Psoas muscle (tissue), 8 donors: Measurements from ENCODE around the gene CEP104. TPM values are rescaled to one million over a fixed set of nuclear protein-coding genes. Genes with fewer than 3 reads are reported as not detected.
A peak's percentile ranks its signal among the peaks of the same experiment; 100 is the strongest.

Source experiments
- ATAC-seq, 4 donors: fragments of 200-7000 bp; cut with Tn5 transposase; one replicate each; pipeline ENCODE4 v1.9.1; 2020; ENCODE audit warnings: moderate library complexity in 3 of 4, mild to moderate bottlenecking in 2 of 4
- DNase-seq, 2 donors: peaks; one replicate each; pipeline ENCODE4 v3.0.0-alpha.2; 2020
- H3K27ac ChIP-seq: fragments of 200-600 bp; one replicate; pipeline ENCODE4 v1.8.0; 2022
- H3K27me3 ChIP-seq, 3 donors: fragments of 200-600 bp in 1 of 3; one replicate each; pipeline versions ENCODE4 v1.6.1 to v1.8.0; 2013 to 2022; ENCODE audit warnings: low read length in 2 of 3, mild to moderate bottlenecking in 2 of 3, moderate library complexity in 1 of 3; ENCODE audit not compliant: insufficient read depth in 3 of 3
- H3K36me3 ChIP-seq, 2 donors: fragments of 200-600 bp in 1 of 2; one replicate each; pipeline versions ENCODE4 v1.6.1 to v1.8.0; 2013 to 2022; ENCODE audit warnings: low read depth in 1 of 2, mild to moderate bottlenecking in 1 of 2, moderate library complexity in 1 of 2; ENCODE audit not compliant: insufficient read depth in 1 of 2
- H3K4me1 ChIP-seq: fragments of 200-600 bp; one replicate; pipeline ENCODE4 v1.8.0; 2022
- H3K4me3 ChIP-seq: fragments of 200-600 bp; one replicate; pipeline ENCODE4 v1.8.0; 2022; ENCODE audit warnings: mild to moderate bottlenecking
- H3K9me3 ChIP-seq: fragments of 200-600 bp; one replicate; pipeline ENCODE4 v1.8.0; 2022
- WGBS, 3 donors: extraction: QIAGEN DNeasy Blood & Tissue Kit; methylation state at CpG; one replicate each; pipeline versions ENCODE4 v1.1.6 to v1.1.7; 2013; 5-methylcytosine and 5-hydroxymethylcytosine counted together
- intact Hi-C, 2 donors: fragments of 100-400 bp; cut with DNase I; formaldehyde crosslinking; loops; one replicate each; pipeline versions ENCODE4 v1.11.0 to v1.14.2; 2022
- polyA plus RNA-seq, 3 donors: library from polyadenylated mRNA; stranded (reverse); fragments of 200-250 nt; gene quantifications; one replicate each; pipeline ENCODE4 v1.2.3, GENCODE V29; 2013
- total RNA-seq, 4 donors: library from RNA; stranded (reverse); fragmentation: NEBNext Ultra II Directional in 2 of 4; extraction: Animal tissue kit (Norgen Biotek cat#: 25700) in 2 of 4; gene quantifications; one replicate each; pipeline versions ENCODE4 v1.2.1 to v1.2.4, GENCODE V29; 2021 to 2023
- TF ChIP-seq, protein P1 (sequence below): fragments of 200-600 bp; IDR thresholded peaks from one replicate; pipeline ENCODE4 v1.8.0; 2022; ENCODE audit warnings: antibody characterized with exemption
- donor health status: healthy with polysubstance abuse.
- donor health status: DM: no; HTN: no; CAD: no; lungs with moderate emphysema.
- donor health status: Bipolar disorder and iron deficiency.
- donor health status: healthy.
- donor health status: DM: yes; HTN: yes; CAD: no.
- donor health status: DM: no; HTN: no; CAD: no.
- donor health status: DM: no; HTN: no; CAD: no.
- donor health status: DM: yes; HTN: yes; CAD: no.

Gene CEP104
- total and polyA plus RNA-seq, 7 donors, result 9.0 to 37.7 (median 31.3) TPM

DNA sequence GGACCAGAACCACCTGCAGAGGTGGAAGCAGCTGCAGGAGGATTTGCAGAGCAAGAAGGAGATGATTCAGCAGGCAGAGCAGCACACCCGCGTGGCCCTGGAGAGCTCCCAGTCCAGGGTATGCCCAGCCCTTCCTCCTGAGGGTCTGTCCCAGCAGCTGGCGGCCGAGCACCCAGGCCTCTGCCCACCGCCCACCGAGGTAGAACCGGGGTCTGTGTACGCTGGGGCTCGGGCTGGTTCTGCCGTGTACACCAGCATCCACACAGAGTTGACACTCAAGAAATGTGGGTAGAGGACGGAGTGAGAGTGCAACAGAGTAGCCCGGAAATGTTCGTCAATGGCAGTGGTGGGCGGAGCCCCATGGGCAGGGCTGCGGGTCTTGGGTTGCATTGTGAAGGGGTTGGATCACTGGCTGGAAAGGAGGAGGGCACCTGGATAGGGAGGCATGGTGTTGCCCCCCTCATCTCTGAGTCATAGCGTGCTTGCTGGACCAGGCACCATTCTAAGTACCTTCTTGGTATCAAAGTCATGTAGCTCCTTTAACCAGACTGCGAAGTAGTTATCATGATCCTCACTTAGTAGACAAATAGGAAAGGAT is 89.6 kb downstream of the CEP104 start:
- intact Hi-C loops, result no loop called here
- WGBS, 3 donors, result 82 to 85% (median 83%) methylated on average over 16 to 17 of the region's 17 CpGs
- no peaks in the 10 kb centered on the region for H3K36me3 ChIP-seq
- H3K4me3 ChIP-seq, result no peak overlapping the region
- H3K27ac ChIP-seq, result no peak overlapping the region
- no peak for DNase-seq
- no peak for ATAC-seq
- TF ChIP-seq, protein P1, sequence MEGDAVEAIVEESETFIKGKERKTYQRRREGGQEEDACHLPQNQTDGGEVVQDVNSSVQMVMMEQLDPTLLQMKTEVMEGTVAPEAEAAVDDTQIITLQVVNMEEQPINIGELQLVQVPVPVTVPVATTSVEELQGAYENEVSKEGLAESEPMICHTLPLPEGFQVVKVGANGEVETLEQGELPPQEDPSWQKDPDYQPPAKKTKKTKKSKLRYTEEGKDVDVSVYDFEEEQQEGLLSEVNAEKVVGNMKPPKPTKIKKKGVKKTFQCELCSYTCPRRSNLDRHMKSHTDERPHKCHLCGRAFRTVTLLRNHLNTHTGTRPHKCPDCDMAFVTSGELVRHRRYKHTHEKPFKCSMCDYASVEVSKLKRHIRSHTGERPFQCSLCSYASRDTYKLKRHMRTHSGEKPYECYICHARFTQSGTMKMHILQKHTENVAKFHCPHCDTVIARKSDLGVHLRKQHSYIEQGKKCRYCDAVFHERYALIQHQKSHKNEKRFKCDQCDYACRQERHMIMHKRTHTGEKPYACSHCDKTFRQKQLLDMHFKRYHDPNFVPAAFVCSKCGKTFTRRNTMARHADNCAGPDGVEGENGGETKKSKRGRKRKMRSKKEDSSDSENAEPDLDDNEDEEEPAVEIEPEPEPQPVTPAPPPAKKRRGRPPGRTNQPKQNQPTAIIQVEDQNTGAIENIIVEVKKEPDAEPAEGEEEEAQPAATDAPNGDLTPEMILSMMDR, result no peak
- peaks cover 0 to 3% (median 0%) of the 10 kb centered on the region in 3 donors for H3K27me3 ChIP-seq
- H3K4me1 ChIP-seq, result peaks cover 4% of the 10 kb centered on the region
- H3K9me3 ChIP-seq, result no peaks in the 10 kb centered on the region

DNA sequence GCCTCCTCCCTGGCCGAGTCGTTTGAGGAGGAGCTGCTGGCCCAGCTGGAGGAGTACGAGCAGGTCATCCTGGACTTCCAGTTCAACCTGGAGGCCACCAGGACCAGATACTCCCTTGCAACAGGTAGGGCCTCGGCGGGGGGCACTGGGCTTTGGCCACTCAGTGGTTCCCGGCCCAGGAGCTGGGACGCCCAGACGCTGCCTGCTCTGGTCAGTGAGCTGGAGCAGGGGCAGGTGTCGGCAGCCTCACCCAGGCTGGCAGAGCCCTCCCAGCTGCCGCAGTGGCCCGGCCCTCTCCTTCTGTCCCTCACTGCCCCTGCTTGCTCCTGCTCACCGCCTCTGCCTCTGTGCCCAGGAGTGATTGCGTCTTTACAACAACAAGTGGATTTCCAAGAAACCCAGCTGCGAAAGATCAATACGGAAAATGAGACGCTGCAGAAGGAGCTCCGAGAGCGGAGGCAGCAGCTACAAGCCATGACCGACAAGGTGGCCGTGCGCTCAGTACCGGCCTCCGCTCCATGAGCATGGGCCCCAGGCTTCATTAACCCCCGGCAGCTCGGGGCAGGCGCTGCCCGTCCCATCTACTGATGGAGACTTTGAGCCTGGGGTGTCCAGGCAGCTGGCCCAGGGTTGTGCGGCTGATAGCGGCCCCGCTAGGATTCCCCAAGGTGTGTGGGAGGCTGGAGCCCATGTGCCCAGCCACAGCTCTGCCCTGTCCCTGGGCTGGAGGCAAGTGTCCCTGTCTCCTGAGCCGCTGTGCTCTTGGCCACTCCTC is 93.5 kb downstream of the CEP104 start:
- Histone ChIP-seq H3K27me3 (peaks cover 0 to 3% (median 0%) of the 10 kb centered on the region in 3 donors), H3K4me1 (peaks cover 6% of the 10 kb centered on the region), H3K27ac (no peak overlapping the region), H3K4me3 (no peak overlapping the region), H3K36me3 (no peaks in the 10 kb centered on the region), H3K9me3 (no peaks in the 10 kb centered on the region)
- 68 to 72% (median 70%) methylated on average over 28 to 31 of the region's 31 CpGs for whole genome bisulfite sequencing, 3 donors
- intact Hi-C loops, result no loop called here
- DNase-seq (peak in 1 of 2 donors; percentile 36), ATAC-seq (no peak)
- TF ChIP-seq, protein P1, result no peak

DNA sequence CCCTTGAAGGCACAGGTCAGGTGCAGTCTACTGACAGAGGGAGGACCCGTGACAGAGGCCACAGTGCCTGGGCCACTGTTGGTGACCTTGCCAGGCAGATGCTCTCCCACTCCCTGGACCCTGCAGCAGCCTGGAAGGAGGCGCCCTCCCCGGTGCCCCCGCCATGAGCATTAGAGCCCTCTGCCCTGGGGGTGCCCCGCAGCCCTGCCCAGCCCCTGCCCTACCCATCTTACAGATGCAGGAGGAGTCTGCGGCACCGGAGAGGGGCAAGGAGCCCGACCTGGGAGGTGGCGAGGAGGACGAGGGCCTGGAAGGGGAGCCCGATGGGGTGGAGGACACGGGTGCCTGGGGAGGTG is 94.2 kb downstream of the CEP104 start:
- TF ChIP-seq, protein P1, result no peak
- H3K36me3 ChIP-seq, result no peaks in the 10 kb centered on the region
- no peak overlapping the region for H3K27ac ChIP-seq
- DNase-seq (no peak), ATAC-seq (no peak)
- WGBS, 3 donors, result 81 to 91% (median 81%) methylated on average over 12 of the region's 12 CpGs
- peaks cover 0 to 3% (median 0%) of the 10 kb centered on the region in 3 donors for H3K27me3 ChIP-seq
- no peak overlapping the region for H3K4me3 ChIP-seq
- peaks cover 6% of the 10 kb centered on the region for H3K4me1 ChIP-seq
- no peaks in the 10 kb centered on the region for H3K9me3 ChIP-seq
- intact Hi-C loops, result no loop called here

DNA sequence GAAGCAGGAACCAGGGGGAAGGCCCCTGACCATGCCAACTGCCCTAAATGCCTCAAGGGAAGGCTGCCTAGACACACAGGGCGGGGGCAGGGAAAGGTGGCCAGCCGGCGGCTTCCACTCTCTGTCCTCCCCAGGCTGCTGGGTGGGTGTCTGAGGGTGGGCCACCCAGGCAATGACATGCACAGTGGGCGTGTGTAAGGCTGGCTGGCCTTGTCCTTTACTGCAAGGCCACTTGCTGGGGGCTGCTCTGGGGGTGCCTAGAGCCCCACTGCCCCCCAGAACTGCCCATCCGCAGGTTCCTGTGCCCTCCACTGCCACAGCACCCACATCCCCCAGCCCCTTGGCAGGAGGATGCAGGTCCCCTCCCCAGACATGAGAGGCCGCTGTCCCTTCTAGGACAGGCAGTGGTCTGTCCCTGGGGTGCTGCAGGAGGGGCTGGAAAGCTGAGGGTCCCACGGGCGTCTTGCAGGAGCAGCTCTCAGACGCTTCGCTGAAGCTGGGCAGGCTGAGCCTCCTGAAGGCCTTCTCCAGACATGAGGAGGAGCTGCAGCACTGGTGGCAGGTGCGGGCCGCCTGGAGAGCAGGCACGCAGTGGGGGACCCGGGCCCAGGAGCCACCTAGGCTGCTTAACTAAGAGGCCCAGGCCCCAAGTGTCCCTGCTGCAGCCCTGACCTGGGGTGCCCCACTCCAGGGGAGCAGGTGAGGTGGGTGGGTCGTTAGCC is 94.7 kb downstream of the CEP104 start:
- intact Hi-C loops, result no loop called here
- TF ChIP-seq, protein P1, result no peak
- Histone ChIP-seq H3K4me3 (no peak overlapping the region), H3K27ac (no peak overlapping the region), H3K4me1 (peaks cover 6% of the 10 kb centered on the region), H3K27me3 (peaks cover 0 to 3% (median 0%) of the 10 kb centered on the region in 3 donors), H3K9me3 (no peaks in the 10 kb centered on the region), H3K36me3 (no peaks in the 10 kb centered on the region)
- 79 to 86% (median 81%) methylated on average over 15 of the region's 15 CpGs for WGBS, 3 donors
- DNase-seq, result peak in 1 of 2 donors; percentile 44
- ATAC-seq, result no peak

Other genes starting within 250 kb of the CEP104 start
- 1 to 10 TPM; 3.7 to 5.5 (median 4.5) TPM for gene MEGF6, start 245.7 kb downstream of the CEP104 start, total RNA-seq
- 1 to 10 TPM in 2 of 3 donors, under 1 TPM in 1; 0.67 to 2.4 (median 1.6) TPM for gene MEGF6, start 245.7 kb downstream of the CEP104 start, polyA plus RNA-seq
- gene TPRG1L, start 232.2 kb downstream of the CEP104 start, total RNA-seq, result 10 to 100 TPM; 37.9 to 49.2 (median 39.2) TPM
- 10 to 100 TPM; 33.9 to 66.4 (median 45.0) TPM for gene TPRG1L, start 232.2 kb downstream of the CEP104 start, polyA plus RNA-seq
- 10 to 100 TPM; 10.8 to 12.6 (median 11.7) TPM for gene WRAP73, start 207.1 kb downstream of the CEP104 start, total RNA-seq
- 10 to 100 TPM; 14.9 to 21.8 (median 20.2) TPM for gene WRAP73, start 207.1 kb downstream of the CEP104 start, polyA plus RNA-seq
- gene TP73, start 204.7 kb downstream of the CEP104 start, total RNA-seq, result under 1 TPM in 1 of 4 donors, not detected in 3; 0.13 TPM
- under 1 TPM in 2 of 3 donors, not detected in 1; under 0.01 to 0.01 TPM for gene TP73, start 204.7 kb downstream of the CEP104 start, polyA plus RNA-seq
- under 1 TPM in 2 of 4 donors, not detected in 2; 0.16 to 0.17 TPM for gene CCDC27, start 104.8 kb downstream of the CEP104 start, total RNA-seq
- gene CCDC27, start 104.8 kb downstream of the CEP104 start, polyA plus RNA-seq, result under 1 TPM in 2 of 3 donors, not detected in 1; 0.03 to 0.04 TPM
- 1 to 10 TPM; 1.1 to 2.1 (median 1.5) TPM for gene SMIM1, start 84.5 kb downstream of the CEP104 start, total RNA-seq
- 1 to 10 TPM in 1 of 3 donors, under 1 TPM in 2; 0.57 to 1.4 (median 0.60) TPM for gene SMIM1, start 84.5 kb downstream of the CEP104 start, polyA plus RNA-seq
- gene LRRC47, start 60.7 kb downstream of the CEP104 start, total RNA-seq, result 100 to 1,000 TPM in 1 of 4 donors, 10 to 100 TPM in 3; 93.9 to 126 (median 97.3) TPM
- gene LRRC47, start 60.7 kb downstream of the CEP104 start, polyA plus RNA-seq, result 10 to 100 TPM; 44.3 to 92.5 (median 57.6) TPM
- gene DFFB, start 265 bp upstream of the CEP104 start, total RNA-seq, result 1 to 10 TPM; 1.1 to 2.4 (median 1.8) TPM
- 1 to 10 TPM; 1.3 to 1.9 (median 1.9) TPM for gene DFFB, start 265 bp upstream of the CEP104 start, polyA plus RNA-seq
- gene C1orf174, start 43.1 kb upstream of the CEP104 start, total RNA-seq, result 10 to 100 TPM; 11.8 to 14.6 (median 14.0) TPM
- 10 to 100 TPM; 15.1 to 32.2 (median 22.9) TPM for gene C1orf174, start 43.1 kb upstream of the CEP104 start, polyA plus RNA-seq